ENCODE measurements around the gene ATP9B. TPM values are rescaled to one million over a fixed set of nuclear protein-coding genes. Genes with fewer than 3 reads are reported as not detected.
"Not testable (repeated sequence)": the region's sequence is repeated elsewhere in the genome, so short reads cannot be mapped to it uniquely, and the experiment has no call there.

ATP9B gene
- total and polyA plus RNA-seq, 7 donors, result 6.5 to 66.5 (median 28.1) TPM

- Histone ChIP-seq H3K4me3 (peak overlapping the region; percentile 44 to 100 (median 98)), H3K27ac (peak overlapping the region; percentile 95 to 97 (median 96)), H3K9me3 (no peaks in the 10 kb centered on the region), H3K27me3 (no peaks in the 10 kb centered on the region), H3K4me1 (peaks cover 0 to 20% (median 12%) of the 10 kb centered on the region in 4 donors), H3K36me3 (no peaks in the 10 kb centered on the region)
- intact Hi-C loops (cut with DNase I), result loop anchor here (2.0 to 10.0 kb wide), 2 partner anchors 436 to 610 kb away; partner anchors contain the start of gene CTDP1
- 12 to 31% methylated on average over 49 of the region's 49 CpGs for WGBS, 2 donors
- no peak for TF ChIP-seq POLR2AphosphoS5 (IDR thresholded peaks at IDR 0.05)
- no peak for DNase-seq
Observed at GRCh38 chr18:79068341-79068936, 755 bp upstream of the ATP9B start.

DNA sequence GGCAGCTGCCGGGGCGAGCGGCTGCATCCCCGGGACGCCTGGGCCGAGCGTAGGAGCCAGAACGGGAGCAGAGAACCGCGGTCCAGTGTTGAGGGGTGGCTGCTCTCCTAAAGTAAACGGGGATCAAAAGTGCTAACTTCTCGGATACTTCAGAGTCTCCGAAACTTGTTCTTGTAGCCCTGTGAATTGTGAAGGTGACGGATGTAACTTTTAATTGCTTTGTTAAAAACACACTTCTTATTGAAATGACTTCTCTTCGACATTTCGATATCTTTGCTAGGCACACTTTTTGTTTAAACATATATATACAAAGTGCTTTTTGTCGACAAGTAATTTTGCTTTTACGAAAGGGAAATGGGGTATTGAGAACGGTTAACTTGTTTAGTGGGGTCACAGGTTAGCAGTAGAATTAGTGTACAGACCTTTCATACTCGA is 540 bp downstream of the ATP9B start:
- DNase-seq, result no peak
- intact Hi-C loops (cut with DNase I), result loop anchor here (2.0 to 10.0 kb wide), 2 partner anchors 435 to 609 kb away; partner anchors contain the start of gene CTDP1
- Histone ChIP-seq H3K27ac (peak overlapping the region; percentile 95 to 97 (median 96)), H3K36me3 (no peaks in the 10 kb centered on the region), H3K9me3 (no peaks in the 10 kb centered on the region), H3K27me3 (no peaks in the 10 kb centered on the region), H3K4me3 (peak overlapping the region; percentile 91 to 100 (median 98)), H3K4me1 (peaks cover 0 to 21% (median 16%) of the 10 kb centered on the region in 4 donors)
- no peak for TF ChIP-seq POLR2AphosphoS5 (IDR thresholded peaks at IDR 0.05)
- TF ChIP-seq EP300 (IDR thresholded peaks at IDR 0.05), result no peak
- TF ChIP-seq, protein P1, sequence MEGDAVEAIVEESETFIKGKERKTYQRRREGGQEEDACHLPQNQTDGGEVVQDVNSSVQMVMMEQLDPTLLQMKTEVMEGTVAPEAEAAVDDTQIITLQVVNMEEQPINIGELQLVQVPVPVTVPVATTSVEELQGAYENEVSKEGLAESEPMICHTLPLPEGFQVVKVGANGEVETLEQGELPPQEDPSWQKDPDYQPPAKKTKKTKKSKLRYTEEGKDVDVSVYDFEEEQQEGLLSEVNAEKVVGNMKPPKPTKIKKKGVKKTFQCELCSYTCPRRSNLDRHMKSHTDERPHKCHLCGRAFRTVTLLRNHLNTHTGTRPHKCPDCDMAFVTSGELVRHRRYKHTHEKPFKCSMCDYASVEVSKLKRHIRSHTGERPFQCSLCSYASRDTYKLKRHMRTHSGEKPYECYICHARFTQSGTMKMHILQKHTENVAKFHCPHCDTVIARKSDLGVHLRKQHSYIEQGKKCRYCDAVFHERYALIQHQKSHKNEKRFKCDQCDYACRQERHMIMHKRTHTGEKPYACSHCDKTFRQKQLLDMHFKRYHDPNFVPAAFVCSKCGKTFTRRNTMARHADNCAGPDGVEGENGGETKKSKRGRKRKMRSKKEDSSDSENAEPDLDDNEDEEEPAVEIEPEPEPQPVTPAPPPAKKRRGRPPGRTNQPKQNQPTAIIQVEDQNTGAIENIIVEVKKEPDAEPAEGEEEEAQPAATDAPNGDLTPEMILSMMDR (IDR thresholded peaks at IDR 0.05), result no peak
- no peak for TF ChIP-seq POLR2A (IDR thresholded peaks at IDR 0.05)
- WGBS, 2 donors, result 0 to 1% methylated on average over 20 of the region's 20 CpGs

DNA sequence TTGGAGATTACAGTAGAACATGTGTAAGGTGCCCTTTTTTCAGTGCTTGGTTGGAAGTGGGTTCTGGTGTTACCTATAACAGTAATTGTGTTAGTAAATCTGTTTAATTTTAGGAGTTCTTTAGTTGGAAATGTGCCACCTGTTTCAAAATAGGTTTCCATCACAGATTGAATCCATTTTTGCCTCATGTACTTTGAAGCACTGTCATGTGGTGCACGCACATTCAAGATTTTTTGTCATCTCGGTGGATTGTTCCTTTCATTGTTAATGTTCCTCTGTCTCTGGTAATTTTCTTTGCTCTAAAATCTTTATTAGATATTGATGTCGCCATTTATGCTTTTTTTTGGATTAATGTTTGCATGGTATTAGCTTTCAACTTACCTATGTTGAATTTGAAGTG is 1.3 kb downstream of the ATP9B start:
- H3K9me3 ChIP-seq, result no peaks in the 10 kb centered on the region
- no peak for DNase-seq
- no peaks in the 10 kb centered on the region for H3K27me3 ChIP-seq
- H3K4me1 ChIP-seq, result peaks cover 0 to 22% (median 16%) of the 10 kb centered on the region in 4 donors
- TF ChIP-seq EP300 (IDR thresholded peaks at IDR 0.05) (no peak), POLR2A (IDR thresholded peaks at IDR 0.05) (no peak), POLR2AphosphoS5 (IDR thresholded peaks at IDR 0.05) (no peak)
- TF ChIP-seq, protein P1 (IDR thresholded peaks at IDR 0.05), result no peak
- peak overlapping the region in 2 of 4 donors; percentile 95 to 97 for H3K27ac ChIP-seq
- no peaks in the 10 kb centered on the region for H3K36me3 ChIP-seq
- intact Hi-C loops (cut with DNase I), result no loop called here
- WGBS, 2 donors, result 86 to 93% methylated on average over 3 of the region's 3 CpGs
- H3K4me3 ChIP-seq, result peak overlapping the region in 3 of 4 donors; percentile 98 to 100 (median 99)

DNA sequence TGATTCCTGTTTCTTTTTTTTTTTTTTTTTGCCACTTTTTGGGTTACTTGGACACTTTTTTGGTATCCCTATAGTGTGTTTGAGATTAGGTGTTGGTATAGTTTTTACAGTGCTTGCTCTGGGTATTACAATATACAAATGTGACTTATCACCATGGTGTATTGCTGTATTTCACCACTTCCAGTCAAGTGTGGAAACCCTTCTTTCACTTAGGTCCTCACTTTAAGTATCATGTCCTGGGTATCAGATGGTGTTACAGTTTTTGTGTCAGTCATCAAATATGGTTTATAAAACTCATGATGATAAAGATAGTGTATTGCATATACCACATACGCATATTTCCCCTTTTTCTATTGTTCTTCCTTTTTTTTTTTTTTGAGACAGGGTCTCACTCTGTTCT is 1.8 kb downstream of the ATP9B start:
- no peaks in the 10 kb centered on the region for H3K36me3 ChIP-seq
- DNase-seq, result no peak
- TF ChIP-seq EP300 (IDR thresholded peaks at IDR 0.05) (no peak), POLR2AphosphoS5 (IDR thresholded peaks at IDR 0.05) (no peak)
- TF ChIP-seq, protein P1 (IDR thresholded peaks at IDR 0.05), result no peak
- no peak overlapping the region for H3K27ac ChIP-seq
- no peaks in the 10 kb centered on the region for H3K9me3 ChIP-seq
- H3K27me3 ChIP-seq, result no peaks in the 10 kb centered on the region
- peaks cover 0 to 22% (median 16%) of the 10 kb centered on the region in 4 donors for H3K4me1 ChIP-seq
- H3K4me3 ChIP-seq, result no peak overlapping the region
- intact Hi-C loops (cut with DNase I), result no loop called here
- WGBS, 2 donors, result 57 to 86% methylated on average over 1 of the region's 1 CpG

DNA sequence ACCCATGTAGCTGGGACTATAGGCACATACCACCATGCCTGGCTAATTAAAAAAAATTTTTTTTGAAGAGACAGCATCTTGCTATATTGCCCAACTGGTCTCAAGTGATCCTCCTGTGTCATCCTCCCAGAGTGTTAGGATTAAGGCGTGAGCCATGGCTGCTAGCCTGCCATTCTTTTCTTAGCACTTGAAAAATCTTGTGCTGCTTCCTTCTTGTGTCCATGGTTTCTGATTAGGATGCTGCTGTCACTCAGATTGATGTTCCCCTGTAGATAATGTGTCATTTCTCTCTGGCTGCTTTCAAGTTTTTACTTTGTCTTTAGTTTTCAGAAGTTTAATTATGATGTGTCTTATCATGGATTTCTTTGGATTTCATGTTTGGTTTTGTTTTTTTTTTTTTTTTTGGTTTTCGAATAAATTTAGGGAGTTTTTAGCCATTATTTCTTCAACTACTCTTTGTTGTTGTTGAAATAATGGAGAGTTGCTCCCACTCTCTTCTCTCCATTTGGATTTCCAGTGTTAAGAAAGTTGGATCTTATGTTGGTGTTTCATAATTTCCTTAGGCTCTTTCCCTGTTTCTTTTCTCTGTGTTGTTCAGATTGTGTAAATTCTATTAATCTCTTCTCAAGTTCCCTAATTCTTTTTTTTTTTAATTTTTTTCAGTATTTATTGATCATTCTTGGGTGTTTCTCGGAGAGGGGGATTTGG is 2.5 kb downstream of the ATP9B start:
- Histone ChIP-seq H3K36me3 (no peaks in the 10 kb centered on the region), H3K4me1 (peaks cover 0 to 22% (median 16%) of the 10 kb centered on the region in 4 donors), H3K4me3 (no peak overlapping the region), H3K27me3 (no peaks in the 10 kb centered on the region), H3K27ac (no peak overlapping the region), H3K9me3 (no peaks in the 10 kb centered on the region)
- intact Hi-C loops (cut with DNase I), result no loop called here
- no peak for DNase-seq
- 90 to 97% methylated on average over 3 of the region's 3 CpGs for WGBS, 2 donors
- no peak for TF ChIP-seq POLR2A (IDR thresholded peaks at IDR 0.05)
- no peak for TF ChIP-seq EP300 (IDR thresholded peaks at IDR 0.05)
- TF ChIP-seq, protein P1 (IDR thresholded peaks at IDR 0.05), result no peak
- TF ChIP-seq POLR2AphosphoS5 (IDR thresholded peaks at IDR 0.05), result no peak

GRCh38 chr18:79072655-79073054 is 3.5 kb downstream of the ATP9B start:
- H3K27me3 ChIP-seq, DNase-seq: not testable (repeated sequence)
- WGBS, 2 donors, result 98 to 99% methylated on average over 27 of the region's 27 CpGs

More at GRCh38 chr18:79072655-79073054, 3.5 kb downstream of the ATP9B start:
- H3K36me3 ChIP-seq; intact Hi-C loops (cut with DNase I); H3K9me3 ChIP-seq; H3K27ac ChIP-seq; H3K4me3 ChIP-seq: not testable (repeated sequence)
- H3K4me1 ChIP-seq, result peaks cover 0 to 22% (median 16%) of the 10 kb centered on the region in 4 donors

All from sigmoid colon (tissue), 7 donors.